ENCODE measurements around the gene KCTD18.

KCTD18 gene

DNA sequence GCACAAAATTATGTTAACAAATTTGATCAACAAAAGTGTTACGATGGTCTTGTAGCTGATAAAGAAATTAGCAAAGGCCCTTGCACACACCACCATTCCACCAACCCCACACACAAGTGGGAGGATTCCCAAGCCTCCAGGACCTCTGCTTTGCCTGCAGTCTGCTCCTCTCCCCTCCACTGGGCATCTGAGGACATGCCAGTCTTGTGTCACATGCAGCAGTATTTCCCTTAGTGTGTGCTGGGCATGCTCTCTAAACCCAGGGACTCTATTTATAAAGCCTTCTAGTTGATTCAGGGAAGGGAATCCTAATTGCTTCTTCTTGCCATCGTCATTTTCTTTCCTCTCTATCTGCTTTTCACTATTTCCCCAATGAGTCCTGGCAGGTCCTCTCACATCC, 53.3 kb downstream of the KCTD18 start:
- TF ChIP-seq, protein P1, sequence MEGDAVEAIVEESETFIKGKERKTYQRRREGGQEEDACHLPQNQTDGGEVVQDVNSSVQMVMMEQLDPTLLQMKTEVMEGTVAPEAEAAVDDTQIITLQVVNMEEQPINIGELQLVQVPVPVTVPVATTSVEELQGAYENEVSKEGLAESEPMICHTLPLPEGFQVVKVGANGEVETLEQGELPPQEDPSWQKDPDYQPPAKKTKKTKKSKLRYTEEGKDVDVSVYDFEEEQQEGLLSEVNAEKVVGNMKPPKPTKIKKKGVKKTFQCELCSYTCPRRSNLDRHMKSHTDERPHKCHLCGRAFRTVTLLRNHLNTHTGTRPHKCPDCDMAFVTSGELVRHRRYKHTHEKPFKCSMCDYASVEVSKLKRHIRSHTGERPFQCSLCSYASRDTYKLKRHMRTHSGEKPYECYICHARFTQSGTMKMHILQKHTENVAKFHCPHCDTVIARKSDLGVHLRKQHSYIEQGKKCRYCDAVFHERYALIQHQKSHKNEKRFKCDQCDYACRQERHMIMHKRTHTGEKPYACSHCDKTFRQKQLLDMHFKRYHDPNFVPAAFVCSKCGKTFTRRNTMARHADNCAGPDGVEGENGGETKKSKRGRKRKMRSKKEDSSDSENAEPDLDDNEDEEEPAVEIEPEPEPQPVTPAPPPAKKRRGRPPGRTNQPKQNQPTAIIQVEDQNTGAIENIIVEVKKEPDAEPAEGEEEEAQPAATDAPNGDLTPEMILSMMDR (conservative IDR thresholded peaks at IDR 0.05; ENCODE audit: low read length), result no peak
- no peak overlapping the region for H3K4me3 ChIP-seq (ENCODE audit: low read length)
- DNase-seq (ENCODE audit: low read depth), result no peak

DNA sequence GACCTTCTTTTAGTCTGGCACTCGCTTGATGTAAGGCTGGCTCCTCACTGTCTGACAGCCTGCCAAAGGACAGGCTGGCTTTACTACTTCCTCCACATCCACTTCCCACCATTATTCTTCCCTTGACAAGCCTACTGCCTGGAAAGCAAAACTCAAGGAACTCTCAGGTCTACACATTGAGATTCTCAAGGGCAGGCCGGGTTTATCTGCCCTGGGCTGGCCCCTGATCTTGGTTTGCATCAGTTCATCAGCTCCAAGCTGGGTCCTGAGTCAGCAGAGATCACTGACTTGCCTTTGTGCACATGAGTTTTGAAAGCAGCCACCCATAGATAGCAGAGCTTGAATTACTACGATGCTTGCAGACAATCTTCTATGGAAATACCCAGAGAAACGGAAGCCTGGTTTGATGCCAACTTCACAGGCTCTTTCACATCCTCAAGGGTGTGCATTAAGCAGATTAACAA, 53.9 kb downstream of the KCTD18 start:
- DNase-seq (ENCODE audit: low read depth), result no peak
- no peak overlapping the region for H3K4me3 ChIP-seq (ENCODE audit: low read length)
- TF ChIP-seq, protein P1 (conservative IDR thresholded peaks at IDR 0.05; ENCODE audit: low read length), result no peak

DNA sequence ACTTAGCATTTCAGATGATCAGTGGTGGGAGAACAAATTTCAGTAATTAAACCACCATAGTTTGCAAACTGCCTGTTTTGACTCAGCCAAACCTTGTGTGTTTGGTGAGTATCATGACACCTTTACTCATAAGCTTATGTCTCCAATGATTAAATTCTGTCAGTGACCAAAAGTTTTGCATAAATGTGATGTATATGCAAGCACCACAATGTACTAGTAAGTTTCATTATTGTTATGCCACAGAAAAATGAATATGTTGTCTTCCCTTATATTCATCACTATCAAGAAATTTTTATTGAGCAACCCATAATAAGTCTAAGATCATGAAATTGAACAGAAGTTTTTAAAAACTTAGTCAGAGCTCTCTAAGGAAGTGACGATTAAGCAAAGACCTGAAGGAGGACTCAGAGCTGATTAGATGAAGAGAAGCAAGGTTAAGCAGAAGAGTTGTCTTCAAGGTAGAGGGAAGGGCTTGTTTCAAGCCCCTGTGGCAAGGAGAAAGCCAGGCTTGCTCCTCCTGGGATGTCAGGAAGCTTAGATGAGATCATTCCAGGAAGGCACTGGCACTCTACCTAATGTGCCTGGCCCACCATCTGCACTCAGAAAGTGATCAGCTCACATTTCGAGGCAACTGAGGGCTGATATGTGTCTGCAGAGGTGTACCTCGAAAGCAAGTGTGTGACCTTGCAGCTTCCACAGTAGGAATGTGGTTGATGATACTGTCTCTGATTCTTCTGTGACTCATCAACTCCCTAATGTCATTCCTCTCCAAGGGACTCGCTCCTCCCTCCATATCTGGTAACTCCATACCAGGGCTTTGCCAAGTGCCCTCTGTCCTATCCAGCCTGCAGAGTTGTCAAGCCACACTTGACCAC, 54.7 kb downstream of the KCTD18 start:
- TF ChIP-seq, protein P1 (conservative IDR thresholded peaks at IDR 0.05; ENCODE audit: low read length), result no peak
- DNase-seq (ENCODE audit: low read depth), result peak; percentile 55
- no peak overlapping the region for H3K4me3 ChIP-seq (ENCODE audit: low read length)

DNA sequence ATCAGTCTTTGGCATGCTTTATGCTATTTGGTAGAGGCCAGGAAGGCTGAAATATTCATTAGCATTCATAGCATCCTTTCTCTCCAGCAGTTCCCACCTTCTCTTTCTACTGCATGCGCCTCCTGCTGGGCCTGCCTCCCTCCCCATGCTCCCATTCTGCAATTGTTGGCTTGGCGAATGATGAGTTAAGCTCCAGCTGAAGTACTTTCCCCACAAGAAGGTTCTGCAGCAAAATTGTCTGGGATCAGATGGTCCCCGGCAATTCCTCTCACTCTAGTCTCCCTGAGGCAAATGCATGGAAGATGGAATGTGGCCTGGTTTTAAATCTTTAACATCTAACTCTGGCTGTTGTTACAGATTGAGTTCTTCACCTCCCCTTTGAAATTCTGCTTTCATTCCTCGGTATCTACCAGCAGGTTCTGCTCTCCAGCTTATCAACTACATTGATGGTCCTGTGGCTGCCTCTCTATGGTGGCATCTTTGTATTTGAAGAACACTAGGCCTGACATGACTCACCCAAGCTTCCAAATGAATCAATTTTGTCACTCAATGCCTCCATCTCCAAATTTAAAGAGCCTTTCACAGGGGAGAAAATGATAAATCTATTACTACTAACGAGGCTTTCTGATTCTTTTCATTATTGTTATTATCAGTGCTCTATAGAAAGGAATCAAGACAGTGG, 55.9 kb downstream of the KCTD18 start:
- no peak for DNase-seq (ENCODE audit: low read depth)
- H3K4me3 ChIP-seq (ENCODE audit: low read length), result no peak overlapping the region
- TF ChIP-seq, protein P1 (conservative IDR thresholded peaks at IDR 0.05; ENCODE audit: low read length), result no peak

DNA sequence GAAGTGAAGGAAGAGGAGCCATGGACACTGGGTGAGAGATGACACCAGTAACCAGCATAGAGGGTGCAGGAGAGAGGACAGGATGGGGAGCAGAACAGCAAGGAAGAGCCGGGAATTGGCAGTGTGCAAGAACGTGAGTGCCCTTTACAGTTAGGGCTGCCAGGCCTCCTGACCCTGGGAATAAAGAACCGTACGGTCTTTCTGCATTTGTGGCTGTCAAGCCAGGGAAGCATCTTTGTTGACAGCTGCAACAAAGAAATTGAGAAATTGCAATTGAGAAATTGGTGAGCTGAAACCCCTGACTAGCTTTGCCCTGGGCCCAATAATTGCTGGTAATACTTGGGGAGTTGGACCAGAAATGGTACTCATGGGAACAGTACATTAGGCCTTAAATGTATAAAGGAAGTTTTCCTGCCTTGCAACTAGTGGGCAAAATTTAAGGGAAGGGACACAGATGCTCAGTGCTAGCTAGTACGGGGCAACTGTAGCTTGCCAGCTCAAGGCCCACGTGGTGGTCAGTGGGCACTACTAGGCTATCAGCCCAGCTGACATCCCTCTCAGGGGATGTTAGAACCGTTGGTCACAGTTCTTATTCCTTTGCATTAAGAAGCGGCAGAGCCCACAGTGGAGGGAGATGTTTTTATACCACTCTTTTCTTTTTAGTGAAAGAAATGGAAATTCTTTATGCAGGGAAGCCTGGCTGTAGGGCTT, 56.6 kb downstream of the KCTD18 start:
- no peak overlapping the region for H3K4me3 ChIP-seq (ENCODE audit: low read length)
- no peak for DNase-seq (ENCODE audit: low read depth)
- TF ChIP-seq, protein P1 (conservative IDR thresholded peaks at IDR 0.05; ENCODE audit: low read length), result no peak

DNA sequence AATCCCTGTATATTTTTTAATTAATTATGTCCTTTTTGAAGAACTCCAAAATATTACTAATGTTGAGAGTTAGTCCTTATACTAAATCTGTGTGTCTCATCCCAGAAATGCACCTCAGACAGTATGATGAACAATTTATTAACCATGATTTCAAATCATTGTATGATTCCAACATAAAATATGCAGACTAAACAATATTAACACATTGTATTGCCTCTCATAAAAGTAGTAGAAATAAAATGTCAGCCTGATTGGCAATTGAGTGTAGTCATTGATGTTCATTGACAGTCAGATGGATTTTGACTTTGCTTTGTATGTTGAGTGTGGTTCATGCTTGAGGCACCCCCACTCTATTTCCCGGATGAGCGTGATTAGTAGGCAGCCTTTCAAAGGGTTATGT, 57.5 kb downstream of the KCTD18 start:
- TF ChIP-seq, protein P1 (conservative IDR thresholded peaks at IDR 0.05; ENCODE audit: low read length), result no peak
- no peak for DNase-seq (ENCODE audit: low read depth)
- no peak overlapping the region for H3K4me3 ChIP-seq (ENCODE audit: low read length)

Measured in AG10803 (cell line).